DND-41 (cell line): ENCODE measurements around the gene MGAT5B.

Experiments used
- ATAC-seq: fragments of 200-7000 bp; cut with Tn5 transposase; 3 replicates; pipeline ENCODE4 v1.9.1; 2021; ENCODE audit warnings: low read depth; ENCODE audit not compliant: insufficient read depth
- DNase-seq: peaks from one replicate; pipeline ENCODE4 v3.0.0-alpha.2; 2020
- H2AFZ ChIP-seq: 2 replicates; pipeline ENCODE4 v1.6.0; 2012; ENCODE audit warnings: low read depth, low read length
- H3K27ac ChIP-seq: 2 replicates; pipeline ENCODE4 v1.5.1; 2012; ENCODE audit warnings: low read length, inconsistent platforms
- H3K27me3 ChIP-seq: fragments of 200-600 bp; sonication (generic); 2 replicates; pipeline ENCODE4 v1.6.0; 2012; ENCODE audit warnings: low read length, mild to moderate bottlenecking, inconsistent platforms; ENCODE audit not compliant: insufficient read depth, poor library complexity
- H3K36me3 ChIP-seq: 2 replicates; pipeline ENCODE4 v1.5.1; 2012; ENCODE audit warnings: low read length, inconsistent platforms; ENCODE audit not compliant: insufficient read depth
- H3K4me1 ChIP-seq: 2 replicates; pipeline ENCODE4 v1.5.1; 2012; ENCODE audit warnings: mild to moderate bottlenecking, low read length; ENCODE audit not compliant: insufficient read depth
- H3K4me2 ChIP-seq: 2 replicates; pipeline ENCODE4 v1.6.0; 2012; ENCODE audit warnings: mild to moderate bottlenecking, moderate library complexity, low read length, inconsistent platforms; ENCODE audit not compliant: insufficient read depth
- H3K4me3 ChIP-seq, 2 experiments: fragments of 200-600 bp in 1 of 2; shearing (Covaris generic) in 1 of 2; 2 replicates each; pipeline ENCODE4 v1.5.1; 2012 to 2016; ENCODE audit warnings: inconsistent platforms in 2 of 2, low read length in 2 of 2, mild to moderate bottlenecking in 2 of 2, low read depth in 1 of 2, moderate library complexity in 1 of 2
- H3K79me2 ChIP-seq: 2 replicates; pipeline ENCODE4 v1.6.0; 2012; ENCODE audit warnings: low read length, inconsistent platforms; ENCODE audit not compliant: insufficient read depth
- H3K9ac ChIP-seq: 2 replicates; pipeline ENCODE4 v1.6.0; 2012; ENCODE audit warnings: low read depth, mild to moderate bottlenecking, inconsistent platforms, low read length, moderate library complexity
- H3K9me3 ChIP-seq: 2 replicates; pipeline ENCODE4 v1.5.1; 2012; ENCODE audit warnings: low read length, moderate library complexity, mild to moderate bottlenecking, inconsistent platforms; ENCODE audit not compliant: insufficient read depth, severe bottlenecking
- H4K20me1 ChIP-seq: 2 replicates; pipeline ENCODE4 v1.6.0; 2012; ENCODE audit warnings: low read length; ENCODE audit not compliant: insufficient read depth
- CTCF ChIP-seq: IDR thresholded peaks from 2 replicates; pipeline ENCODE4 v1.5.1; 2012; ENCODE audit warnings: borderline replicate concordance, low read length, moderate library complexity, mild to moderate bottlenecking; ENCODE audit not compliant: poor library complexity, severe bottlenecking; ENCODE audit errors: extremely low read depth
- EZH2 ChIP-seq: IDR thresholded peaks from 3 replicates; pipeline ENCODE4 v1.6.1; 2012; ENCODE audit warnings: borderline replicate concordance, low read depth, mild to moderate bottlenecking, moderate library complexity, low read length, inconsistent platforms; ENCODE audit not compliant: severe bottlenecking

The MGAT5B gene

GRCh38 chr17:76943202-76943601, 75.0 kb downstream of the MGAT5B start:
- Histone ChIP-seq H3K4me1 (no peaks in the 10 kb centered on the region), H3K27ac (no peak overlapping the region), H3K4me2 (no peak overlapping the region), H4K20me1 (no peaks in the 10 kb centered on the region), H2AFZ (no peak overlapping the region), H3K4me3 (no peak overlapping the region), H3K9me3 (no peaks in the 10 kb centered on the region), H3K79me2 (no peaks in the 10 kb centered on the region), H3K36me3 (no peaks in the 10 kb centered on the region), H3K9ac (no peak overlapping the region), H3K27me3 (no peaks in the 10 kb centered on the region)
- no peak for DNase-seq
- no peak for ATAC-seq
- TF ChIP-seq CTCF = no peak
- TF ChIP-seq EZH2 = no peak

- no peaks in the 10 kb centered on the region for H3K27me3 ChIP-seq
- no peak overlapping the region for H3K4me2 ChIP-seq
- H3K79me2 ChIP-seq = no peaks in the 10 kb centered on the region
- H3K9ac ChIP-seq = no peak overlapping the region
- no peak overlapping the region for H3K4me3 ChIP-seq
- H3K36me3 ChIP-seq = no peaks in the 10 kb centered on the region
- H3K9me3 ChIP-seq = no peaks in the 10 kb centered on the region
- H4K20me1 ChIP-seq = no peaks in the 10 kb centered on the region
- DNase-seq = no peak
- H3K27ac ChIP-seq = no peak overlapping the region
- TF ChIP-seq EZH2 (no peak), CTCF (no peak)
- H3K4me1 ChIP-seq = no peaks in the 10 kb centered on the region
- H2AFZ ChIP-seq = no peak overlapping the region
- ATAC-seq = no peak
Observed at GRCh38 chr17:76943781-76944213, 75.6 kb downstream of the MGAT5B start.

- no peak for ATAC-seq
- Histone ChIP-seq H3K4me2 (no peak overlapping the region), H3K4me1 (no peaks in the 10 kb centered on the region), H3K79me2 (no peaks in the 10 kb centered on the region), H3K36me3 (no peaks in the 10 kb centered on the region), H3K4me3 (no peak overlapping the region), H3K27me3 (no peaks in the 10 kb centered on the region), H3K27ac (no peak overlapping the region), H3K9me3 (no peaks in the 10 kb centered on the region), H4K20me1 (no peaks in the 10 kb centered on the region), H3K9ac (no peak overlapping the region), H2AFZ (no peak overlapping the region)
- no peak for DNase-seq
- no peak for TF ChIP-seq EZH2
Observed at GRCh38 chr17:76944477-76944876, 76.3 kb downstream of the MGAT5B start.

- Histone ChIP-seq H3K4me3 (no peak overlapping the region), H3K79me2 (no peaks in the 10 kb centered on the region), H3K4me1 (no peaks in the 10 kb centered on the region), H3K4me2 (no peak overlapping the region), H3K36me3 (no peaks in the 10 kb centered on the region), H4K20me1 (no peaks in the 10 kb centered on the region), H3K27ac (no peak overlapping the region), H3K27me3 (no peaks in the 10 kb centered on the region), H3K9ac (no peak overlapping the region), H2AFZ (no peak overlapping the region), H3K9me3 (no peaks in the 10 kb centered on the region)
- TF ChIP-seq CTCF (no peak), EZH2 (no peak)
- DNase-seq (no peak), ATAC-seq (no peak)
Observed at GRCh38 chr17:76946111-76946771, 78.0 kb downstream of the MGAT5B start.
